ENCODE measurements around the gene CDC123.
"Not testable (repeated sequence)": the region's sequence is repeated elsewhere in the genome, so short reads cannot be mapped to it uniquely, and the experiment has no call there.

GRCh38 chr10:12277862-12278261 lies 81.9 kb downstream of the CDC123 start:
- not testable (repeated sequence) for TF ChIP-seq CTCF, POLR2A (IDR thresholded peaks at IDR 0.05)

Data from adrenal gland (tissue), 5 donors.